ENCODE measurements around the gene ZNF560. TPM values are rescaled to one million over a fixed set of nuclear protein-coding genes. Genes with fewer than 3 reads are reported as not detected.

Gene ZNF560
- total RNA-seq, 4 donors from 2014 or later = not detected

GRCh38 chr19:9500796-9501195 lies 2.4 kb upstream of the ZNF560 start:
- TF ChIP-seq CTCF (IDR thresholded peaks at IDR 0.05) = no peak
- TF ChIP-seq EP300 (IDR thresholded peaks at IDR 0.05) = no peak
- TF ChIP-seq POLR2AphosphoS5 (IDR thresholded peaks at IDR 0.05) = no peak
- TF ChIP-seq POLR2A (IDR thresholded peaks at IDR 0.05) = no peak

GRCh38 chr19:9494096-9494495 lies 4.3 kb downstream of the ZNF560 start:
- peaks cover 13% of the 10 kb centered on the region for H3K27me3 ChIP-seq
- H3K4me3 ChIP-seq = no peak overlapping the region
- WGBS, 2 donors (ENCODE audit: low coverage in 1 of 2) = 57 to 92% methylated on average over 1 of the region's 2 CpGs
- ATAC-seq = no peak
- peaks cover 0 to 71% (median 2%) of the 10 kb centered on the region in 3 donors for H3K9me3 ChIP-seq
- H3K27ac ChIP-seq = no peak overlapping the region
- no peaks in the 10 kb centered on the region for H3K4me1 ChIP-seq
- no peaks in the 10 kb centered on the region for H3K36me3 ChIP-seq
- TF ChIP-seq EP300 (IDR thresholded peaks at IDR 0.05) (no peak), POLR2AphosphoS5 (IDR thresholded peaks at IDR 0.05) (no peak), POLR2A (IDR thresholded peaks at IDR 0.05) (no peak), CTCF (IDR thresholded peaks at IDR 0.05) (no peak)

More at GRCh38 chr19:9500796-9501195, 2.4 kb upstream of the ZNF560 start:
- ATAC-seq = no peak
- Histone ChIP-seq H3K4me1 (no peaks in the 10 kb centered on the region), H3K4me3 (no peak overlapping the region), H3K27me3 (peaks cover 19% of the 10 kb centered on the region), H3K36me3 (no peaks in the 10 kb centered on the region), H3K27ac (no peak overlapping the region), H3K9me3 (peaks cover 0 to 94% (median 2%) of the 10 kb centered on the region in 3 donors)
- 63 to 80% methylated on average over 1 of the region's 1 CpG for WGBS, 2 donors (ENCODE audit: low coverage in 1 of 2)

- no peak for ATAC-seq
- TF ChIP-seq CTCF (IDR thresholded peaks at IDR 0.05) (no peak), EP300 (IDR thresholded peaks at IDR 0.05) (no peak), POLR2A (IDR thresholded peaks at IDR 0.05) (no peak)
- Histone ChIP-seq H3K4me3 (no peak overlapping the region), H3K27me3 (no peaks in the 10 kb centered on the region), H3K9me3 (peaks cover 0 to 86% (median 0%) of the 10 kb centered on the region in 3 donors), H3K4me1 (no peaks in the 10 kb centered on the region), H3K27ac (no peak overlapping the region), H3K36me3 (no peaks in the 10 kb centered on the region)
- WGBS, 2 donors (ENCODE audit: low coverage in 1 of 2) = 95 to 100% methylated on average over 2 of the region's 2 CpGs
These were observed 11.4 kb downstream of the ZNF560 start for GRCh38 chr19:9487016-9487415.

- no peak for ATAC-seq
- no peaks in the 10 kb centered on the region for H3K27me3 ChIP-seq
- WGBS, 2 donors (ENCODE audit: low coverage in 1 of 2) = 63 to 70% methylated on average over 2 of the region's 2 CpGs
- no peak overlapping the region for H3K27ac ChIP-seq
- no peak overlapping the region for H3K4me3 ChIP-seq
- H3K4me1 ChIP-seq = no peaks in the 10 kb centered on the region
- TF ChIP-seq CTCF (IDR thresholded peaks at IDR 0.05) = no peak
- no peak for TF ChIP-seq POLR2AphosphoS5 (IDR thresholded peaks at IDR 0.05)
- TF ChIP-seq EP300 (IDR thresholded peaks at IDR 0.05) = no peak
- no peak for TF ChIP-seq POLR2A (IDR thresholded peaks at IDR 0.05)
- H3K9me3 ChIP-seq = peaks cover 0 to 91% (median 0%) of the 10 kb centered on the region in 3 donors
- no peaks in the 10 kb centered on the region for H3K36me3 ChIP-seq
These were observed 13.3 kb downstream of the ZNF560 start for GRCh38 chr19:9485140-9485539.

- no peak overlapping the region for H3K4me3 ChIP-seq
- H3K4me1 ChIP-seq = no peaks in the 10 kb centered on the region
- H3K9me3 ChIP-seq = peaks cover 0 to 63% (median 0%) of the 10 kb centered on the region in 3 donors
- ATAC-seq = no peak
- H3K36me3 ChIP-seq = no peaks in the 10 kb centered on the region
- no peaks in the 10 kb centered on the region for H3K27me3 ChIP-seq
- no peak for TF ChIP-seq POLR2A (IDR thresholded peaks at IDR 0.05)
- TF ChIP-seq POLR2AphosphoS5 (IDR thresholded peaks at IDR 0.05) = no peak
- no peak for TF ChIP-seq CTCF (IDR thresholded peaks at IDR 0.05)
- H3K27ac ChIP-seq = no peak overlapping the region
These were observed 23.4 kb downstream of the ZNF560 start for GRCh38 chr19:9474975-9475374.

All from gastroesophageal sphincter (tissue), 4 donors.